Gastroesophageal sphincter (tissue), 4 donors: ENCODE results near the gene VAMP4. TPM values are rescaled to one million over a fixed set of nuclear protein-coding genes. Genes with fewer than 3 reads are reported as not detected.

Source experiments
- ATAC-seq: fragments of 150-250 bp; one replicate; pipeline ENCODE4 v1.9.1; 2016; ENCODE audit warnings: mild to moderate bottlenecking, moderate library complexity
- H3K27ac ChIP-seq, 4 donors: fragments of 200-600 bp; sonication (generic) in 3 of 4; 1 replicate in 3 of 4; 2 replicates in 1 of 4; pipeline ENCODE4 v1.5.1; 2016 to 2019
- H3K27me3 ChIP-seq: fragments of 200-600 bp; sonication (generic); one replicate; pipeline ENCODE4 v1.5.1; 2019
- H3K36me3 ChIP-seq, 2 donors: fragments of 200-600 bp; sonication (generic); one replicate each; pipeline ENCODE4 v1.5.1; 2019; ENCODE audit warnings: control low read depth in 1 of 2
- H3K4me1 ChIP-seq, 3 donors: fragments of 200-600 bp; sonication (generic); 1 replicate in 2 of 3; 2 replicates in 1 of 3; pipeline ENCODE4 v1.5.1; 2016 to 2019; ENCODE audit warnings: control low read depth in 2 of 3
- H3K4me3 ChIP-seq, 2 donors: fragments of 200-600 bp; sonication (generic); one replicate each; pipeline ENCODE4 v1.5.1; 2019; ENCODE audit warnings: mild to moderate bottlenecking in 1 of 2, moderate library complexity in 1 of 2
- H3K9me3 ChIP-seq, 3 donors: fragments of 200-600 bp; sonication (generic); one replicate each; pipeline ENCODE4 v1.5.1; 2017 to 2019; ENCODE audit warnings: control low read depth in 2 of 3
- EP300 ChIP-seq: sonication (generic); formaldehyde crosslinking; IDR thresholded peaks from one replicate; pipeline ENCODE4 v1.6.1; 2017; ENCODE audit warnings: antibody characterized with exemption, mild to moderate bottlenecking
- POLR2A ChIP-seq, 2 donors: fragments of 450-650 bp; IDR thresholded peaks; one replicate each; pipeline ENCODE4 v1.6.1; 2017; ENCODE audit warnings: antibody characterized with exemption in 2 of 2, mild to moderate bottlenecking in 2 of 2, moderate library complexity in 1 of 2
- POLR2AphosphoS5 ChIP-seq: sonication (generic); formaldehyde crosslinking; IDR thresholded peaks from one replicate; pipeline ENCODE4 v1.6.1; 2017; ENCODE audit warnings: antibody characterized with exemption
- WGBS, 2 donors: methylation state at CpG; one replicate each; pipeline ENCODE4 v1.1.5; 2018; ENCODE audit warnings: low coverage in 1 of 2; 5-methylcytosine and 5-hydroxymethylcytosine counted together
- total RNA-seq, 4 donors: library from RNA; depleted of rRNA; stranded (reverse); fragments of >200 nt; gene quantifications; one replicate each; pipeline ENCODE4 v1.1.0, GENCODE V29; 2016
- TF ChIP-seq, protein P1 (sequence below), 4 experiments: fragments of 200-600 bp in 2 of 4; fragments of 450-650 bp in 2 of 4; sonication (generic) in 1 of 4; IDR thresholded peaks; one replicate each; pipeline ENCODE4 v1.5.1; 2017 to 2019; ENCODE audit warnings: antibody characterized with exemption in 4 of 4, mild to moderate bottlenecking in 2 of 4, moderate library complexity in 2 of 4

The VAMP4 gene
- total RNA-seq, 4 donors from 2014 or later: 16.3 to 37.5 (median 20.0) TPM

DNA sequence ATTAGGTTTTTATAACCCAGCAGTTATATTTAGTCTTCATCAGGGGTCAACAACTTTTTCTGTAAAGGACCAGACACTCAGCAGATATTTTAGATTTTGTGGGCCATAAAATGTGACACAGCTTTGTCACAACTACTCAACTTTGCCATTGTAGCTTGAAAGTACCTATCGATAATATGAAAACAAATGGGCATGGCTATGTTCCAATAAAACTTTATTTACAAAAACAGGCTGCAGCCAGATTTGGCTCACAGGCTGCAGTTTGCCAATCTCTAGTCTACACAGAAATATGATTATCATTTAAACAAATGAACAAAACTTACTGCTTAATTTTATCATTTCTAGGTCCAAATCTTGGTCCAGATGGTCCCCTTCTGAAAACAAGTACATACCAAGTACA is 23.0 kb downstream of the VAMP4 start:
- H3K27ac ChIP-seq: no peak overlapping the region
- peaks cover 0 to 14% (median 0%) of the 10 kb centered on the region in 3 donors for H3K9me3 ChIP-seq
- H3K27me3 ChIP-seq: no peaks in the 10 kb centered on the region
- TF ChIP-seq, protein P1, sequence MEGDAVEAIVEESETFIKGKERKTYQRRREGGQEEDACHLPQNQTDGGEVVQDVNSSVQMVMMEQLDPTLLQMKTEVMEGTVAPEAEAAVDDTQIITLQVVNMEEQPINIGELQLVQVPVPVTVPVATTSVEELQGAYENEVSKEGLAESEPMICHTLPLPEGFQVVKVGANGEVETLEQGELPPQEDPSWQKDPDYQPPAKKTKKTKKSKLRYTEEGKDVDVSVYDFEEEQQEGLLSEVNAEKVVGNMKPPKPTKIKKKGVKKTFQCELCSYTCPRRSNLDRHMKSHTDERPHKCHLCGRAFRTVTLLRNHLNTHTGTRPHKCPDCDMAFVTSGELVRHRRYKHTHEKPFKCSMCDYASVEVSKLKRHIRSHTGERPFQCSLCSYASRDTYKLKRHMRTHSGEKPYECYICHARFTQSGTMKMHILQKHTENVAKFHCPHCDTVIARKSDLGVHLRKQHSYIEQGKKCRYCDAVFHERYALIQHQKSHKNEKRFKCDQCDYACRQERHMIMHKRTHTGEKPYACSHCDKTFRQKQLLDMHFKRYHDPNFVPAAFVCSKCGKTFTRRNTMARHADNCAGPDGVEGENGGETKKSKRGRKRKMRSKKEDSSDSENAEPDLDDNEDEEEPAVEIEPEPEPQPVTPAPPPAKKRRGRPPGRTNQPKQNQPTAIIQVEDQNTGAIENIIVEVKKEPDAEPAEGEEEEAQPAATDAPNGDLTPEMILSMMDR (IDR thresholded peaks at IDR 0.05): no peak
- no peak for TF ChIP-seq POLR2A (IDR thresholded peaks at IDR 0.05)
- no peak for TF ChIP-seq EP300
- TF ChIP-seq POLR2AphosphoS5: no peak
- H3K4me1 ChIP-seq: peaks cover 0 to 35% (median 15%) of the 10 kb centered on the region in 3 donors
- H3K36me3 ChIP-seq: peaks cover 0 to 13% of the 10 kb centered on the region in 2 donors
- 94% methylated on average over 1 of the region's 1 CpG; no CpG with 5 or more reads in 1 of the 2 donors for WGBS, 2 donors
- no peak overlapping the region for H3K4me3 ChIP-seq
- ATAC-seq: no peak

DNA sequence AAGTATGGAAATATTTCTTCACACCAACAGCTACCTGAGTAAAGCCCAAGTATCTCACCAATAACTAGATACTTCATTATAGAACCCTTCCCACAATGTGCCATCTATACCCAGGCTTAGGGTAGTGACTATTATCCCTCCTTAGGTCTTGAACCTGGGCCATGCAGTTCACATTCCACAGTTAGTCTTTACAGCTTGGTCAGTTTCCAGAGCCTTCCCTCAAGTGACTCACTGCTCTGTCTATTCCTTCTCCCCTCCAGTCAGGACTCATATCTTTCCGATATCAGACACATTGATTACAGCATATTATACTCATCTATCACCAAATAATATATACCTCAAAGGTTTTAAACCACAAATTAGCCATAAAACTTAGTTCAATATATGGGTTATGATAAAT is 23.6 kb downstream of the VAMP4 start:
- no peak overlapping the region for H3K27ac ChIP-seq
- peaks cover 0 to 8% (median 0%) of the 10 kb centered on the region in 3 donors for H3K9me3 ChIP-seq
- H3K4me1 ChIP-seq: peaks cover 0 to 38% (median 15%) of the 10 kb centered on the region in 3 donors
- H3K36me3 ChIP-seq: peaks cover 0 to 11% of the 10 kb centered on the region in 2 donors
- H3K4me3 ChIP-seq: no peak overlapping the region
- ATAC-seq: no peak
- no peaks in the 10 kb centered on the region for H3K27me3 ChIP-seq
- TF ChIP-seq, protein P1 (IDR thresholded peaks at IDR 0.05): no peak
- TF ChIP-seq EP300 (no peak), POLR2AphosphoS5 (no peak), POLR2A (IDR thresholded peaks at IDR 0.05) (no peak)
- WGBS, 2 donors: 88 to 89% methylated on average over 1 of the region's 1 CpG

DNA sequence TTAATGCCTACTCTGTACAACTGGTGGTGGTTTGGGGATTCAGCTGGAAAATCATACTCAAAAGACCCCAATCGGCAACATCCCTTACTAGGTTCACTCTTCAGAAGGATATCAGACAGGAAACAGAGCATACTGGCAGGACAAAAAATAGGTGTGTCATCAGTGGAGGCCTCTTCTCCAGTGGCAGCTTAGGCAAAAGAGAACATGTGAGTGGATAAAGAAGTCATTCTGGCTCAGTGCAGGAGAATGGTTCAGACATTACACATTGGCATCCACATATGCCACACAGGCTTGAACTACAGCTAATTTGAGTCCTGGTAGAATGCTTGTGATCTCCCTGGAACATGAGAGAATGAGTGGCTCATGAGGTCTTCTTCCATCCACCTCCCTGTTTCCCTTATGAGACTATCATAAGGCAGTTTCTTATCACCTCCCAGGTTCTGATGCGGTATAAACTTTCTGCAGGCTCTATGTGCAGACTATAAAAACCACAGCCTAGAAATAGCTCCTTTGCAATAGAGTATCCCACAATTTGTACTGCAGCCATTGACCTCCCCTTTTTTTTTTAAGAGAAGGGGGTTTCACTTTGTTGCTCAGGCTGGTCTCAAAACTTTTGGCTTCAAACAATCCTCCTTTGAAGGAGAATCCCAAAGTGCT is 24.7 kb downstream of the VAMP4 start:
- ATAC-seq: no peak
- no peak overlapping the region for H3K4me3 ChIP-seq
- TF ChIP-seq POLR2A (IDR thresholded peaks at IDR 0.05) (no peak), EP300 (no peak), POLR2AphosphoS5 (no peak)
- TF ChIP-seq, protein P1 (IDR thresholded peaks at IDR 0.05): no peak
- WGBS, 2 donors: 72 to 78% methylated on average over 2 of the region's 2 CpGs
- H3K27me3 ChIP-seq: no peaks in the 10 kb centered on the region
- H3K9me3 ChIP-seq: no peaks in the 10 kb centered on the region
- H3K4me1 ChIP-seq: peaks cover 0 to 38% (median 15%) of the 10 kb centered on the region in 3 donors
- peaks cover 0 to 11% of the 10 kb centered on the region in 2 donors for H3K36me3 ChIP-seq
- H3K27ac ChIP-seq: peak overlapping the region in 3 of 4 donors; percentile 49 to 72 (median 61)

DNA sequence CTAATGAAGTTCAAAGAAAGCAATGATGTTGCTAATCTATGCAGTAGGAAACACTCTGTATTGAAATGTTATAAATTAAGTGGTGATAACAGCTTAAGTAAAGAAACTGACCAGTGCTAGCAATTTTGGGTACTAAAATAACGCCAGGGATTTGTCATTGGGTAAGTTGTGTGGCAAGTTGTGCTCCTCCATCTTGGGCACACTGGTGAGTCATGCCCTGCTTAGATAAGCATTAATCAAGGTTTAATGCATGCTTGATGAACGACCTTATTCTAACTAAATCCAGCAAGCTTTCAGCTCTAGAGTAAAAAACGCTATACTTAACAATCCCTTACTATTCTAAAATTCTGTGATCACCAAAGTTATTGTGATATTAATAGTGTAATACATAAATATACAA is 25.2 kb downstream of the VAMP4 start:
- peak; percentile 65 for ATAC-seq
- Histone ChIP-seq H3K4me1 (peaks cover 0 to 38% (median 15%) of the 10 kb centered on the region in 3 donors), H3K36me3 (peaks cover 0 to 11% of the 10 kb centered on the region in 2 donors), H3K27ac (peak overlapping the region; percentile 49 to 72 (median 62)), H3K4me3 (no peak overlapping the region), H3K9me3 (no peaks in the 10 kb centered on the region), H3K27me3 (no peaks in the 10 kb centered on the region)
- TF ChIP-seq POLR2A (IDR thresholded peaks at IDR 0.05) (no peak), POLR2AphosphoS5 (peak; percentile 28), EP300 (no peak)
- TF ChIP-seq, protein P1 (IDR thresholded peaks at IDR 0.05): no peak
- 19 to 28% methylated on average over 3 of the region's 3 CpGs for WGBS, 2 donors

DNA sequence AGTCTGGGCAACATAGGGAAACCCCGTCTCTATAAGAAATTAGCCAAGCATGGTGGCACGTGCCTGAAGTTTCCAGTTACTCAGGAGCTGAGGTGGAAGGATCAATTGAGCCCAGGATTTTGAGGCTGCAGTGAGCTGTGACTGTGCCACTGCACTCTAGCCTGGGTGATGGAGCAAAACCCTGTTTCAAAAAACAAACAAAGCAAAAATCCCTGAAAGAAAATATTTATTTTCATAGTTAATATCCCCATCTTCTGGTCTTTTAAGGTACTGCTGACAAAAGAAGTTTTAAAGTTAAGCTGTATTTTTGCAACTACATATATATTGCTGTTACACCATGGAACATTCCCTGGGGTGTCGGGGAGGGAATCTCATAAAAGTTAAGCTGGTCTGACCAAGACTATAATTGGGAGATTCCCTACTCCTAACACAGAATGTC is 26.0 kb downstream of the VAMP4 start:
- ATAC-seq: peak; percentile 46
- Histone ChIP-seq H3K9me3 (no peaks in the 10 kb centered on the region), H3K4me1 (peaks cover 0 to 42% (median 15%) of the 10 kb centered on the region in 3 donors), H3K4me3 (no peak overlapping the region), H3K36me3 (peaks cover 0 to 11% of the 10 kb centered on the region in 2 donors), H3K27ac (peak overlapping the region; percentile 61 to 72 (median 65)), H3K27me3 (no peaks in the 10 kb centered on the region)
- TF ChIP-seq, protein P1 (IDR thresholded peaks at IDR 0.05): peak; percentile 55 to 82 (median 72)
- TF ChIP-seq EP300: no peak
- WGBS, 2 donors: 5 to 47% methylated on average over 2 to 3 of the region's 3 CpGs
